Transverse colon (tissue), 3 donors: ENCODE results near the gene AGAP1.

Source experiments
- CTCF ChIP-seq, 5 experiments: fragments of 200-600 bp in 3 of 5; fragments of 450-650 bp in 2 of 5; sonication (generic) in 3 of 5; IDR thresholded peaks; 1 replicate in 2 of 5; 2 replicates in 3 of 5; pipeline ENCODE4 v1.5.1; 2016 to 2017; ENCODE audit warnings: antibody characterized with exemption in 5 of 5, inconsistent platforms in 3 of 5, mild to moderate bottlenecking in 2 of 5, moderate library complexity in 1 of 5
- POLR2A ChIP-seq: fragments of 450-650 bp; IDR thresholded peaks from one replicate; pipeline ENCODE4 v1.6.1; 2016; ENCODE audit warnings: antibody characterized with exemption, mild to moderate bottlenecking, moderate library complexity

GRCh38 chr2:235591231-235591730 is 97.4 kb downstream of the AGAP1 start:
- TF ChIP-seq CTCF (IDR thresholded peaks at IDR 0.05) (no peak), POLR2A (no peak)
